Activated naive CD4-positive, alpha-beta T cell treated with anti-CD3 and anti-CD28 coated beads, Interleukin-2, amount 50 U/mL, for 16 hours (primary cell): ENCODE results near the gene SDK1.

Experiments
- DNase-seq: peaks from one replicate; pipeline ENCODE4 v3.0.0-alpha.2; 2020

SDK1 gene

DNA sequence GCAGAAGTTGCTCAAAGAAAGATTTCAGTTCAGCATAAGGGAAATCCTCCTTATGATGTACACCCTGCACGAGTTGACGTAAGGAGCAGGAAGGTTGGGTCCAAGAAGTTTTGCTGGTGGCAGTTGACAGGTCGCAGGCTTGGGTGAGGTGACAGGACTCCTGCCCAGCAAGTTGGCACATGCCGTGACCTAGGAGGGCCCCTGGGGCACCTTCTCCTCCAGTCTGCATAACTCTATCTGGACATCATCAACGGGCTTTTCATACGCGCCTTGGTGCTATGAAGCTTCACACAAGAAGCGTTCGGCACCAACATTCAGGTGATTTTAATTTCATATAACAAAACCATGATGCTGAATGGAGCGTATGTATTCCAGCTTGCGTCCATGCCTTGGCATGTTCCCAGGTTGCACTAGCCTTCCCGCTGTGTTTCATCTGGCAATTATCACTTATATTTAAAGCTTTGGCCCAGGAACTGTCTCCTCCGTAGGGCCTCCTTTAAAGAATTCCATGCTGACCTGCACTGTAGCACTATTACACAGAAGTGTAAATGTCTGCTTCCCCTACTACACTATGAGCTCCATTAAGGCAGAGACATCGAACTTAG lies 729.4 kb downstream of the SDK1 start:
- no peak for DNase-seq

DNA sequence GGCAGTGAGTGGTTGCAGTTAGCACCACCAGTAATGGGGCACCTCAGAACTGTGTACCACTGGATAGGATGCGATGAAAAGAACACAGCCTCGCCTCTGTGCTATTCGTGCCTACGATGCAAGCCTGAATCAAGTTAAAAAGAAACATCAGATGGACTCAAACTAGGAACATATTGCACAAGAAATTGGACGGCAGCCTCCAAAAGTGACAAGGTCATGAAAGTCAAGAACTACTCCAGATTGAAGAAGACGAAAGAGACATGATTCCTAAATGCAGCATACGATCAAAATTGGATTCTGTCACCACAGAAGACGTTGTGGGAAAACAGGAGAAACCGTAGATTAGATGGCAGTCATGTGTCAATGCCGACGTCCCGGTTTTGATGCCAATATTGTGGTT lies 732.9 kb downstream of the SDK1 start:
- no peak for DNase-seq

DNA sequence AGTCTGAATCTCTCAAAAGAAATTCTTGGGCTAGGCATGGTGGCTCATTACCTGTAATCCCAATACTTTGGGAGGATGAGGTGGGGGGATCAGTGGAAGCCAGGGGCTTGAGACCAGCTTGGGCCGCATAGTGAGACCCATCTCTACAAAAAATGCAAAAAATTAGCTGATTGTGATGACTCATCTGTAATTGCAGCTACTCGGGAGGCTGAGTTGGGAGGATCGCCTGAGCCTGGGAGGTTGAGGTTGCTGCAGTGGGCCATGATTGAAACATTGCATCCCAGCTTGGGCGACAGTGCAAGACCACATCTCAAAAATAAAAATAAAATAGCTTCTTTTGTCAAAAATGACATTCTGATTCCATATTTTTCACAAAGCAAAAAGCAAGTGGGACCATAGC lies 736.3 kb downstream of the SDK1 start:
- DNase-seq = no peak

DNA sequence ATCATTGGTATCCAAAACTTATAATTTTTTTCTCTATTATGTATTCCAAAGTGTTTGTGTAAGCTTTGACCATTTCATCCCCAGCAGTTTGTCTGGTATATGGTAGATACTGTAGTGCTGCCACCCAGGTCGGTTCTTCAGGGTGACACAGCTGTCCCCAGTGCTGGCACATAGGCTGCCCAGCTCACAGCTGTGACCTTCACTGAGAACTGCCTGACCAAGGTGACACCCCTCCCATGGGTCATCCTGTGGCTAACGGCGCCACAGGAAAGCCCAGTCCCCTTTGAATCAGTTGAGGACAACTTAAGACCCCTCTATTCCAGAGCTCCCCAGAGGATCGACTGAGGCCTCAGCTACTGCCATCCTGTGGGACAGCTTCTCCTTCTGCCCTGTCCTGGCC lies 736.8 kb downstream of the SDK1 start:
- DNase-seq = no peak

DNA sequence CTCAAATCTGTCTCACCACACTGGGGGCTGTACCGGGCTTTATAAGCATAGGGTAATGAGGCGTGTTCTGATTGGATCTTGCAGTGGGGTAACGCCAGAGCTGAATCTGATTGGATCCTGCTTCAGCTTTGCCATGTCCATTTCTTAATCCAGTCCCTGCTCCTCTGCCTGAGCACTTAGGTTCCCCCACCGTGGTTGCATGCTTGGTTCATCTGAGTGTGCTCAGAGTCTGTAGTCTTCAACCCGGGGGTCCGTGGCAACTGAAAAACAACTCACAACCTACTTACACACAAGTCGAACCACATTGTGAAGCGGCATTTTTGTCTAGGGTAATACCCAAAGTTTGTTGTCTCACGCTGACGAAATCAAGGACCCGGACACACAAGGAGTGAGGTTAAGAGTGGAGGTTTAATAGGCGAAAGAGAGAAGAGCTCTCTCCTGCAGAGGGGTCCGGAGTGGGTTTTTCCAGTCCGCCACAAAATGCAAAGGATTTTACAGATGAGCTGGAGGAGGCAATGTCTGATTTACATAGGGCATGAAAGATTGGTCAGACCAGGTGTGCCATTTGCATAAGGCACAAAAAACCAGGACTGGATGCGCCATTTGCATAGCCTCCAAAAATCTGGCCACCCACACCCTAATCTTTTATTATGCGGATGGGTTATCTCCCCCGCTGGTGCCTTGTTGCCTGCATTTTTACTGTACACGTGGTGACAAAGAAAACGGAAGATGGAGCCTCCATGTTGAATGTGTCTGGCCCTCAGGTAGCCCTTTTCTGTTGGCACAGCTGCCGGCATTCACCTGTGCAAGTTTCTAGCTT lies 739.3 kb downstream of the SDK1 start:
- no peak for DNase-seq

DNA sequence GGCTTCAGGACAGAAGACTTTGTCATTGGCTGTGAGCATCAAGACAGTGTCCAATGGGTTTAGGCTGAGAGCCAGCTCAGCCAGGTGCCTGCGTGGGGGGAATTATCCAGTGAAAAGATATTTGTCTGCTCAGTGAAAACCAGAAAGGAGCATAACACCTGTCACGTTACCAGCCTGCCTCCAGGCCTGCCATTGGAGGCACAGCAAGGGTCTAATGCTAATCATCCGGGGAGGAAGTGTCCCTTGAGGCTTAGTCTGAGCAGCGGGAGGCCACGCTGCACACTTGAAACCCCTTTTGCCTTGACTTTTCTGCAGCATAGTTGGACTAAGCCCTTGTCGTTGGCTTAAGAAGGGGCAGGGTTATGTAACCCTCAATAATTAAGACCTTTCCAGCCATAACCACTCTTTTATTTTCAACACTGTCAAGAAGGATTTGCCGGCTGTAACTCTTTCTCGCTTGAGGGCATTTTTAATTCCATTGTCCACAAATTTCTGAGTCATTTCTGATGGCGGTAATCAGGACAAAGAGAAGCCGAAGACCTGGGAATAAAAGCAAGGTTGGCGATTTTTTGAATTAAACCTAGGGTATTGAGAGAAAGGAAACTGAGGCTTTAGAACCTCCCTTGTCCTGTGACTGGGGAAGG lies 741.5 kb downstream of the SDK1 start:
- DNase-seq = no peak

DNA sequence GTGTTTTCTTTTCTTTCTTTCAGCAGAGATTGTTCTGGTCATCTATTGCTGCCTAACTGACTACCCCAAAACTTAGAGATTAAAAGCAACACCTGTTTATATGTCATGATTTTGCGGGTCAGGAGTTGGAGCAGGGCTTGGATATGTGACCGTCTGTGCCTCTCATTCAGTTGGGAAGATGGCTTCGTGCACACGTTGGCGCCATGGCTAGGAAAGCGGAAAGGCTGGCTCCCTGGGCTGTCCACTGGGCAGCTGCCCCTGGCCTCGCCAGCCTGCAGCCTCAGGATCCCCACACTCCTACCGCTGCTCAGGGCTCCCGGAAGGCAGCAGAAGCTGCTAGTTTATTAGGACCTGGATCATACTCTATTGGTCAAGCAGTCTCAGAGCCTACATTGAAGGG lies 742.9 kb downstream of the SDK1 start:
- DNase-seq = no peak

DNA sequence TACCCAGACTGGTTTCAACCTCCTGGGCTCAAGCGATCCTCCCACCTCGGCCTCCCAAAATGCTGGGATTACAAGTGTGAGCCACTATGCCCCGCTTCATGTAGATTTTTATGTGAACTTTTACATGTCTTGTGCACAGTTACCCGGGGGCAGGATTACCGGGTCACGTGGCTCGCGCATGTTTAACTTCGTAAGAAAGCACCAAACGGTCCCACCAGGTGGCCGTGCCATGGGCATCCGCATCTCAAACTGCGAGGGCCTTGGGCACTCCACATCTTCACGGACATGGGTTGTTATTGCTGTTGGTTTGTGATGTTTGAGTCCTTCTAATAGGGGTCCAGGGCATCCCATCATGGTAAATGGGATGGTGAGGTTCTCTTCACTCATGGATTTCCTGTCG lies 744.4 kb downstream of the SDK1 start:
- DNase-seq = no peak

DNA sequence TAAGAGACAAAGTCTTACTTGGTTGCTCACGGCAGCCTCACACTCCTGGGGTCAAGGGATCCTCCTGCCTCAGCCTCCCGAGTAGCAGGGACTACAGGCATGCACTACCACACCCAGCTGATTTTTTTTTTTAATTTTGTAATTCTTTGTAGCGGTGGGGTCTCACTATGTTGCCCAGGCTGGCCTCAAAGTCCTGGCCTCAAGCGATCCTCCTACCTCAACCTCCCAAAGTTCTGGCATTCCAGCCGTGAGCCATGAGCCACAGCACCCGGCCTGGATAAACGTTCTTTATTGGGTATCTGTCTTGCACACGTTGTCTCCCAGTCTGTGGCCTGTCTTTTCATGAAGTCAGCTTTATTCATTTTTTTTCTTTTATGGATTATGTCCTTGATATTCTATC lies 744.9 kb downstream of the SDK1 start:
- DNase-seq = no peak

DNA sequence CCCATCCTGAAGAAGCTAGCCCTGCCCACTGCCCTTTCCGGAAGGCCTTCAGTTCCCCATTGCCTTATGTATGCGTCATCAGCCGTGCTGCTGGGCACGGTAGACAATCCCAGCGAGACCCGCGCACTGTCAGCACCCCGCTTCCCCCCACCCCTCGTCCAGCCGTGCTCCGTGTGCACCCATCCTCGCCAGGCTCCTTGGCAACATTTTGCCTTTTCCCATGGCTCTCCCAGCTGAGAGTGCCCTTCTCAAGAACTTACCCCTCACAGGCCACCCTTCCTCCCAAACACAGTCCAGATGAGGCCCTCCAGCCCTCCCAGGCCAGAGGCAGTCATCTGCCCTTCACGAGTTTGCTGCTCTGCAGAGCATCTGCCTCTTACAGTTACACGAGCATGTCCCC lies 747.3 kb downstream of the SDK1 start:
- DNase-seq = no peak

DNA sequence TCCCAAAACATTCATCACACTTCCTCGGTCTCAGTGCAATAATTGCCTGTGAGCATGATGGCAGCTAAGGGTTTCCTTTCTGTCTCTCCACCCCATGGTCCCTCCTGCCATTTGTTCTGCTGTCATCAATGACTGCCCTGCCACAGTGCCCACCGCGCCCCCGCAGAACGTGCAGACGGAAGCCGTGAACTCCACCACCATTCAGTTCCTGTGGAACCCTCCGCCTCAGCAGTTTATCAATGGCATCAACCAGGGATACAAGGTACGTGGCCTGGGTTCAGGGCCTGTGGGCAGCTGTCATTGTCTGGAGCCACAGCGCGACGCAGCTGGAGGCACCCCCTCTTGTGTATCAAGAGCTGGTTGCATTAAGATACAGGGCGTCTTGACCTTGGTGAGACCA lies 748.1 kb downstream of the SDK1 start:
- DNase-seq = no peak

DNA sequence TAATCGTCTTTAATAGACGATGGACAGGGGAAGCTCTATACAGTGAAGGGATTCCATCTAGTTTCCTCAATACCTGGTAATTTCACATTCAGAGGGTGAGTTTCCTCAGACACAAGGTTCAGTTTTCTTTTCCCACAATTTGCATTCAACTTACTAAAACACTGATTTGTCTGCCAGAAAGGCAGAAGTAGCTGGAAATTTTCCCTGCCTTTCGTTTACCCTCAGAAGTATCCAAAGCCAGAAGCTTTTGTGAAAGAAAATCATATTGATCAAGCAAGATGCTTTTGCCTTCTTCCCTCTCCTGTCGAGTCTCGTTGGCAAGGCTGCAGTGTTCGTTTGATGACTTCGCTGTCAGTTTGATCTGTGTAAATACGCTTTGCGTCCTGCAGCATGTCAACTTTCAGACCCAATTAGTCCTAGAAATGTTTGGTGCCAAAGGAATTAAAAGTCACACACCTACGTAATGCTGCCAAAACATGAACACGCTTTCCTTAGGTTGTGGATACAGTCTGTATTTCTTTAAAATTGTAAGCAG lies 749.1 kb downstream of the SDK1 start:
- no peak for DNase-seq

DNA sequence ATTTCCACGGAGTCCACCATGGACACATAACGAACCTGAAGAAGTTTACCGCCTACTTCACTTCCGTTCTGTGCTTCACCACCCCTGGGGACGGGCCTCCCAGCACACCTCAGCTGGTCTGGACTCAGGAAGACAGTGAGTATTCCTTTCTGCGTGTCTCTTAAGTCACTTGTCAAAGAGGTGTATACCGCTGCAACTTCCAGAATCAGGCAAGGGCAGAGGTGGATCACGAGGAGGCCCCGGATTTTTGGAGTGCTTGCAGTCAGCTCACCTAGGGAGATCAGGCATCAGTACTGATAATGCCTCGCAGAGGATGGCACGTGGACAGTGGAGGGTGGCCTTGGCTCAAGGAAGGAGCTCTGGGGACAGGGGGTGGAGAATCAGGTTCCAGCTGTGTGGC lies 750.6 kb downstream of the SDK1 start:
- no peak for DNase-seq

DNA sequence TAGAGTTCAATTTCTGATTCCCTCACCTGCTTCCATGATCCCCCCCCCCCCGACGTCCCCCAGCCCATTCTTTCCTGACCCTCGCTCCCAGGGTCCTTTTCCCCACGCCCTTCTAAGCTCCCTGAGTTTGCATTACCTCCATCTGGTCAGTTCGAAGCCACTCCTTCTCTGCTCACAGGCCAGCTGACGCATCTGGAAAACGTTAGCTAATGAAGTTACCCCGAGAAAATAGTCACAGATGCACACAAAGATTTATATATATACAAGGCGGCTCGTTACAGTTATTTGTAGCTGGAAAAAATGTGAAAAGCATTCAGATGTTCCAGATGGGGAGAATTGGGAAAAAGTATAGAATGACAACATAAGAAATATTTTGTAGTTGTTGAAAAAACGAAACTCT lies 751.1 kb downstream of the SDK1 start:
- no peak for DNase-seq

DNA sequence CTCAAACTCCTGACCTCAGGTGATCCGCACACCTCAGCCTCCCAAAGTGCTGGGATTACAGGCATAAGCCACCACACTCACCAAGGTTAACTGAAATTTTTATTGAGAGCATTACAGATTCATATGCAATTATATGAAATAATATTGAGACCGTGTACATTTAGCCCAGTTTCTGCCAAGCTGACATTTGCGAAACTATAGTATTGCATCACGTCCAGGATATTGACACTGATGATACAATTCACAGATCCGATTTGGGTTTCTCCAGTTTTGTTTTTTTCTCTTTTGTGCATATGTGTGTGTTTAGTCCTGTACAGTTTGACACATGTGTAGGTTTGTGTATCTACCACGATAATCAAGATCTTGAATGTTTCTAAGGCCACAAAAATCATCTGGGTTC lies 753.1 kb downstream of the SDK1 start:
- no peak for DNase-seq

DNA sequence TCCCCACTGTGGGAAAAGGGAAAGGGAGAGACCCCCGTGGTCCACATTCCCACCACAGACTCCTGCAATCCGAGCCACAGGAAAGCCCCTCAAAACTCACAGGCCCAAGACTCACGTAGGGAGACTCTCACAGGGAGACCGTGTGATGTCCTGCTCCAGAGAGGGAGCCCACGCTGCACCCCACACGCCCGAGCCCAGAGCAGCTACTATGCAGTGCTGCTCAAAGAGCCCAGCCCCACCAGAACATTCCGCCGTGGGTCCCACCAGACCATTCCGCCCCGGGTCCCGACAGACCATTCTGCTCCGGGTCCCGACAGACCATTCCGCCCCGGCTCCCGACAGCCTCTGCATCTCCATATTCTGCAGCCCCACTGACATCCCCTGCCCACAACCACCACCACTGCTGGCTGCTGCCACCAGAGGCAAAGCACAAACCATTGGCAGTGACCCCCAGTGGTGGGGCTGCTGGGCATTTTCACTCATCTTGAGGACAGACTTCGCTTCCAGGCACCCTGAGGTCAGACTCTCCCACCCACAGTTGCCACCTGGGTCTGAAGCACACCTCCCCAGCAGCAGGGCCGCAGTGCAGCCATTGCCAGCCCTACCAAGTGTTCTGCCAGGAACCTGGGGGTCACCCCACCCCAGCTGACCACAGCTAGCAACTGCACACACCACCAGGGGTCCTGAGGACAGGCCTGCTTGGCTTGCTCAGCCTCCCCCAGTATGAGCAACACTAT lies 755.7 kb downstream of the SDK1 start:
- DNase-seq = no peak

DNA sequence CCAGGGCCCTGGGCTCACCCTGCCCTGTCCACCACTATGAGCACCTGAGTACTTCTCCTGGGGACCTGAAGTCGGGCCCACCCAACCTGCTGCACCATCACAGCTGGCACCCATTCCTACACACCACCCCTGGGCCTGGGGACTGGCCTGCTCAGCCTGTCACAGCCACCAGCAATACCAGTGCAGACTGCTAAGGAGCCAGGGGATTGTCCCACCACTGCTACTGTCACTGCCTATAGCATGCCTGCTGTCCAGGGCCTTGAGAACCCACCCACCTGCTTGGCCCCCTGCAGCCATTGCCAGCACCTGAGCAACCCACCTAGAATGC lies 756.2 kb downstream of the SDK1 start:
- DNase-seq = no peak

DNA sequence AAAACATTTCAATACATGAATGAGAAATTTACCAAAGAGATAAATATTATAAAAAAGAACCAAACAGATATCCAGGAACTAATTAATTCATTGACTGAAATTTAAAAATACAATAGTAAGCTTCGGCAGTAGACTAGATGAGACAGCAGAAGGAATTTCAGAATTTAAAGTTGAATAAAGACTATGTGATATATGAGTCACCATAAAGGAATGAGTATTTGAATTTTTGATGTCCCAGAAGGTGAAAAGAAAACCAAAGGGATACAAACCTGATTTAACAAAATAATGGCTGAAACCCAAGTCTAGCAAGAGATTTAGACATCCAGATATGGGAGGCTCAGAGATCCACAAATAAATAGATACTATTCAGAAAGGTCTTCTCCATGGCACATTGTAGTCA lies 757.1 kb downstream of the SDK1 start:
- DNase-seq = no peak

DNA sequence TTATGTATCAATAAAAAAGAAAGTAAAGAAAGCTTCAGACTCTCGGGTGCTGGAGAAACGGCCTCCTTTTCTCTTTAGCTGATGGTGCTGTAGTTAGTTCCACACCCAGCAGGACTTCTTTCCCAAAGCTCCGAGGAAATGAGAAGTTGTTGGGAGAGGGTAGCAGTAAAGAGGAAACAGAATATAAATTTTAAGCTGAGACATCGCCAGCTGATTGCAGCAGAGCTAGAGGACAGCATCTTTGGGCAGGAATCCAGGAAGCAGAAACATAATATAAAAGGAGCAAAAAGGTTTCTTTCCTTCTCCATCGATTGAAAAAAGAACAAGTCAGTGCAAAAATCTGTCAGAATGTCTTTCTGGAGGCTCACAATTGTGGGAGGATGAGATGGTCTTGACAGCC lies 764.1 kb downstream of the SDK1 start:
- DNase-seq = no peak

DNA sequence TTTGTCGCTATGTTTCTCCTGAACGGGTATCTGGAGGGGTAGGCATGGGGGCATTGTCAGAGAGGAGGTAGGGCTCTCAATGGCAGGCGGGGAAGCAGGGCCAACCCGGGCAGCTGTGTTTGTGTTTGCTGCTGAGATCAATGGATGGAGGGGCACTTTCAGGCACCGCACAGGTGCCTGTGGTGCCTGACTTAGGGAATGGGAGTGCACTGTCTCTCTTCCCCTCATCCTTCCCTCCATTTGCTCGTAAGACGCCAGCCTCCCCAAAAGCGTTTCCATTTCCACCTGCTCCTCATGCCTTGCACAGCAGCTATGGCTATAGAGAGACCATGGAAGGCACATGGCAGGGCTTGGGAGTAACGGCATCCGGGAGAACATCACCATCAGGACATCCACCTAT lies 765.2 kb downstream of the SDK1 start:
- DNase-seq = no peak

DNA sequence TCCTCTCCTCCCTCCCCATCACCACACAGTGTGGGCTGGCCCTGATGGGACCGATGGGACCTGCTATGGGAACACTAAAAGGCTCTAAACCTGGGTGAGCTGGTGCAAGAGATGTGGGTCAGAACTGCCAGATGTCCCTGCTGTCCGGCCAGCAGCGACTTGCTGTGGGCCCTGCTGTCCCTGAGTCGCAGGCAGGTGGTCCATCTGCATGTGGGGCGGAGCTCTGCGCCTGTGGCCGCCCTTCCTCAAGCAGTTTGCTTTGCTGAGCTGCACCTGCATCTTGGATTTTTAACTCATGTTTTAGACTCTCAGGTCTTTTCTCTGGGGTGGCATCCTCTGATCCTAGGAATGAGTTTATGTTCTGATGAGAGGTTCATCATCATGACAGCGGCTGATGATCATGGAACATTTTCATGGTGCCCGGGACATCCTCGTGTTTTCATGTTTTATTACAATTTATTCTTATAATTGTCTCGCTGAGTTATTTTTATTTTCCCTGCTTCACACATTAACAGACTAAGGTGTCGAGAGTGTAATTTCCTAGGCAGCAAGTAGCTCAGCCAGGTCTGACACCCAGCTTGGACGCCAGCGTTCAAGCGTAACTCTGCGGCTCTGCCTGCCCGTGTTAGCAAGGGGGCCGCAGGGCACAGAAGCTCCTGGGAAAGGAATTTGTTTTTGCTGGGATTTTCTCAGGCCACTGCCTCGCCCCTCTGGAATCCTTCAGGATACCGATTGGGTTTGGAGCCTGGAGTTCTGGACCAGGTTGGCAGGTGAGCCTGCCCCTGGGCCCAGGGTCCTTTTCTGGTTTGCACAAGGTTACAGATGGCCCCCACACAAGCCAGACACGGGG lies 765.8 kb downstream of the SDK1 start:
- DNase-seq = no peak

DNA sequence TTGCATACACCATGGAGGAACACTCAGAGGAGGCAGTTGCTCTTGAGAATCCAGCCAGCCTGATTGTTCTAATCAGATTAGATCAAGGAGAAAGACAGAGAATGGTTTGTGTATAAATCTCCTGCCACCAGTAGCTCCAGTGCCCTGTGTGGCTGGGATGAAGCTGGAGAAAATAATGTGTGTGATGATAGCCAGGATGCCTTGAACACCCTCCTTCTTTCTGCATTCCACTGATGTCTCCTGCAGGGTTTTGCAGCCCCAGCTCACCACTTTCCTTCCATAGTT lies 766.4 kb downstream of the SDK1 start:
- no peak for DNase-seq

DNA sequence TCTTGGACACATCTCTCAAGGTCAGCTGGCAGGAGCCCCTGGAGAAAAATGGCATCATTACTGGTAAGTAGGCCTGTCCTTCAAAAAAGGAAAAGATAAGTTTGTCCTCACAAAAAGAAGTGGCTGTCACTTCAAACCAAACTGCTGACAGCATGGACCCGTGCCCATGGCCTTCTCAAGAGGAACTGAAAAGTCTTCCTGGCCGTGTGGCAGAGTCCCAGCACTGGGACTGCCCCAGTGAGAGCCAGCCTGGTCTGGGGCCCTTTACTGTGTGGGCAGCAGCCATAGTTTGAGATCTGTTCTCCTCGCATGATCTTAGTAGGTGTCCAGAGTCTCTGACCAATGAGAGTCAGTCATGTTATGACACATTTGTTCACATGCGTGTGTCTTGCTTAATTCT lies 766.8 kb downstream of the SDK1 start:
- DNase-seq = no peak
